HG03460 (cell line): ENCODE measurements around the gene DNAJC12.
"Not testable (repeated sequence)": the region's sequence is repeated elsewhere in the genome, so short reads cannot be mapped to it uniquely, and the experiment has no call there.

ENCODE experiments used
- ATAC-seq: cut with Tn5 transposase; IDR thresholded peaks from one replicate; pipeline ENCODE4 v1.9.1; 2021; ENCODE audit not compliant: unreplicated experiment

DNAJC12 gene

DNA sequence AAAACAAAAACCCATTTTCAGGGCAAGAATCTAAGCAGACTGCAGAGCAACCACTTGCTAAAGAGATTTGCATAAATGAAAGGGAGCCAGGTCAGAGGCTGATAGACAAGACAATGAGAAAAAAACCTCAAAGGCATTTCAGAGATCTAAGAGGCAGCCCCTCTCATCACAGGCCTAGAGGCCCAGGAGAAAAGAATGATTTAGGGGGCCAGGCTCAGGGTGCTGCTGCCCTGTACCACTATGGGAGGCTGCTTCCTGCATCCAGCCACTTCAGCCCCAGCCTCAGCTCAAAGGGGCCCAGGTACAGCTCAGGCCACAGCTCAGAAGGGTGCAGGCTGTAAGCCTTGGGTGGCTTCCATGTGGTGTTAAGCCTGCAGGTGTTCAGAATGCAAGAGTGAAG, 3.7 kb upstream of the DNAJC12 start:
- ATAC-seq: no peak

DNA sequence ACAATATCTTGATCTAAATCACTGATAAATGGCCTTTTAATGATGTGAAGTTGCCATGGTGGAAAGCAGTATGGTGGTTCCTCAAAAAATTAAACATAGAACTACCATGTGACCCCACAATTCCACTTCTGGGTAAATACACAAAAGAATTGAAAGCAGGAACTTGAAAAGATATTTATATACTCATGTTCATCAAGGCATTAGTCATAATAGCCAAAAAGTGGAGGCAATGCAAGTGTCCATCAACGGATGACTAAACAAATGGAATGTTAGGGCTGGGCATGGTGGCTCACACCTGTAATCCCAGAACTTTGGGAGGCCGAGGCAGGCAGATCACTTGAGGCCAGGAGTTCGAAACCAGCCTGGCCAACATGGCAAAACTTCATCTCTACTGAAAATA, 2.0 kb upstream of the DNAJC12 start:
- ATAC-seq: no peak

DNA sequence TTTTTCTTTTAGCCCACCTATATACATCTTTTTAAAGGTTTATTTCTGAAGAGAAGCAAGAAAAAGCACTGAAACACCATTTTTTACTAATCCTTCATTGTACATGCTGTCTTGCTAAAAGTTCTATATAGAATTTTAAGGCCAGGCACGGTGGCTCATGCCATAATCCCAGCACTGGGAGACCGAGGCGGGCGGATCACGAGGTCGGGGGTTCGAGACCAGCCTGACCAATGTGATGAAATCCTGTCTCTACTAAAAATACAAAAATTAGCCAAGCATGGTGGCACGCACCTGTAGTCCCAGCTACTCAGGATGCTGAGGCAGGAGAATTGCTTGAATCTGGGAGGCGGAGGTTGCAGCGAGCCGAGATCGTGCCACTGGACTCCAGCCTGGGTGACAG, 1.5 kb upstream of the DNAJC12 start:
- not testable (repeated sequence) for ATAC-seq

DNA sequence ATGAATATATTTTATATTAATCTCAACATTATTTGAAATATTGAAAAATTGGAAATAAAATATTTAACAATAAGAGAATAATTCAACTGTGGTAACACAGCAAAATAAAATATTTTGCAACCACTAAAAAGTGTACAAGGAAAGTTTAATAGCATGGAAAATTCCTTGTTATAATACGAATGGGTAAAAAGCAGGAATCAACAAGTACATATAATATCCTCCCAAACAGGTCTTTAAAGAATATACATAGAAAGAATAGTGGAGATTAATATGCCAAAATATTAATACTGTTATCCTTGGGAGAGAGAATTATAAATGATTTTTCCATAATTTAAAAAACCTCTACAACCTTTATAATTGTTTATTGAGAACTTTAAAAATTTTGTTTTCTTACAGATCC, 1.0 kb downstream of the DNAJC12 start:
- no peak for ATAC-seq

DNA sequence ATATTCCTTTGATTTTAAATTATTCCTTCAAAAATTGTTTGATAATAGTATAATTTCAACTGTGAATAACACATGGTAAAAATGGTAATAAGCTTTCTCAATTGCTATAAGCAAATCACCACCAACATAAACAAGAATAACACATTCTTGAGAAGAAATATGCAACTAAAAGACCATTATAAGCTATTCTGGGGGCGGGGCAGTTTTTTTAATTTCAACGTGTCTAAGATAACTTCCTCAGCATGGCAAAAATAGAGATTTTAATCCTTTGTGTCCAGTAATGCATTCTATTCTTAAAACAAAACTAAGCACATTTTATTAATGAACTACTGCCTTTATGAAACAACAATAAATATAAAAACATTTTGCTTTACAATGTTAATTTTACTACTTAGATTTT, 1.5 kb downstream of the DNAJC12 start:
- no peak for ATAC-seq

DNA sequence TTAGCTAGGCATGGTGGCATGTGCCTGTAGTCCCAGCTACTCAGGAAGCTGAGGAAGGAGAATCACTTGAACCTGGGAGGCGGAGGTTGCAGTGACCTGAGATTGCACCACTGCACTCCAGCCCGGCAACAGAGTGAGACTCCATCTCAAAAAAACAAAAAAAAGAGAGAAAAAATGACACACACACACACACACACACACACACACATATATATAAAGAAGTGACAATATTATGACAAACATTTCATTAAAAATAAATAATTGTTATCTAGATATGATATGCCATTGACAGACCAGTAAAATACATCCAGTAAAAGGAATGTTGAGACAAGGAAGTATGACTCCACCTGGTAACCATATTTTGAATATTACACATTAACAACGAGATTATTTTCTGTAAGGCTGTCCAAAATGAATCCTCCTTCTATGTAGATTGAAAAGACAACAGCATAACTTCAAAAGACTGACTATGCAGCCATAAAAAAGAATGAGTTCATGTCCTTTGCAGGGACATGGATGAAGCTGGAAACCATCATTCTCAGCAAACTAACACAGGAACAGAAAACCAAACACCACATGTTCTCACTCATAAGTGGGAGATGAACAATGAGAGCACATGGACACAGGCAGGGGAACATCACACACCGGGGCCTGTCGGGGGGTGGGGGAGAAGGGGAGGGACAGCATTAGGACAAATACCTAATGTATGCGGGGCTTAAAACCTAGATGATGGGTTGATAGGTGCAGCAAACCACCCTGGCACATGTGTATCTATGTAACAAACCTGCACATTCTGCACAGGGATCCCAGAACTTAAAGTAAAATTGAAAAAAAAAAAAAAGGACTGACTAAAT, 2.2 kb downstream of the DNAJC12 start:
- not testable (repeated sequence) for ATAC-seq

DNA sequence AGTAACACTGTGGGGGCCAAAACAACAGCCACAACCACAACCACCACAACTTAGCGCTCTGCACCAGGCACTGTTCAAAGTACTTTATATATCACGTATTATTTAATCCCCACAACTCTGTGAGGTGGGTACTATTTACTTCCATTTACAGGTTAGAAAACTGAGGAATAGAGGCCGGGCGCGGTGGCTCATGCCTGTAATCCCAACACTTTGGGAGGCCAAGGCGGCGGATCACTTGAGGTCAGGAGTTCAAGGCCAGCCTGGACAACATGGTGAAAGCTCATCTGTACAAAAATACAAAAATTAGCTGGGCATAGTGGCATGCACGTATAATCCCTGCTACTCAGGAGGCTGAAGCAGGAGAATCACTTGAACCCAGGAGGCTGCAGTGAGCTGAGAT, 3.6 kb downstream of the DNAJC12 start:
- no peak for ATAC-seq

DNA sequence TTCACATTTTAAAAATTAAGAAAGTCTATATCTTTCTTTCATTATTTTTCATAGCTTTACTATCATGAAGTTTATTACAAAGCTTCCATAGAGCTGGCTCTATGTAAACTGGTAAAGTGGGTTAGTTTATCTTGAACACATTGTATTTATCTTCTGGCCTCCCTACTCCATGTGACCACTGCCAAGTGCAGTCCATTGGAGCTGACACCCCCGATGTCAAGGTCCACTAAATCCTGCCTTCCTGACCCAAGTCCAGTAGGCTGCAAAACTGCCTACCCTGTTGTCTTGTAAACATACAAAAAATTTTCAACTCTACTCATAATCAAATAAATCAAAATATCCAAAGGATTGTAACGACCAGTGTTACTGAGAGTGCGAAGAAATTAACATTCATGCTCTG, 10.2 kb downstream of the DNAJC12 start:
- no peak for ATAC-seq

DNA sequence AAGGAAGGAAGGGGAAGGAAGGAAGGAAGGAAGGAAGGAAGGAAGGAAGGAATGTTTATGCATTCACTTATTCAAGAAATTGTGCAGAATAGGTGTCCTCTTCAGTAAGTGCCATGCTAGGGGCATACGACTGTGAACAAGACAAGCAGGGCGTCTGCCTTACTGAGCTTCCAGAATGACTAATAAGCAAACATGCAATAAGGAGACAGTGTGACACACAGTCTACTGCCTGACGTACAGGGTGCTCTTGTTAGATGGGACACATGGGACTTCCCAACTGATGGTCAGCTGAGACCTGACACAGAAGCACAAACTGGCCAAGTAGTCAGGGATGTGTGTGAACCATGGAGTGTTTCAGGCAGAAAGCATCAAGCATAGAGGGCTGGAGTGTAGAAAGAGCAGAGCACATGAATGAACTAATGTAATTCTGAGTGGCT, 18.2 kb downstream of the DNAJC12 start:
- no peak for ATAC-seq

DNA sequence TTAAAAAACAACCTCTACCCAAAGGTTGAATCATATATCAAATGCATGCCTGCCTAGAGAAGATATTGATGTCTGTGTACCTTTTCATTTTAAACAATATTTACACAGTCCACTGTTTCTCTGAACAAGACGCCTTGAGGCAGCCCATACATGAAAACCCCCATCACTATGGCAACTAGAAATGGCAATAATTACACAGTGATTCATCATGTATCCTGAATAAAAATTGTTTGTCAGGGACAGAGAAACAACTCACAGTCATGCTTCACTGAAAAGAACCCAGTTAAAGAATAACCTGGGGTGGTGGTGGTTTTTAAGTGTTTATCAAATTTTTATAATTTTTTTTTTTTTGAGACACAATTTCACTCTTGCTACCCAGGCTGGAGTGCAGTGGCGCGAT, 19.7 kb downstream of the DNAJC12 start:
- ATAC-seq: no peak

DNA sequence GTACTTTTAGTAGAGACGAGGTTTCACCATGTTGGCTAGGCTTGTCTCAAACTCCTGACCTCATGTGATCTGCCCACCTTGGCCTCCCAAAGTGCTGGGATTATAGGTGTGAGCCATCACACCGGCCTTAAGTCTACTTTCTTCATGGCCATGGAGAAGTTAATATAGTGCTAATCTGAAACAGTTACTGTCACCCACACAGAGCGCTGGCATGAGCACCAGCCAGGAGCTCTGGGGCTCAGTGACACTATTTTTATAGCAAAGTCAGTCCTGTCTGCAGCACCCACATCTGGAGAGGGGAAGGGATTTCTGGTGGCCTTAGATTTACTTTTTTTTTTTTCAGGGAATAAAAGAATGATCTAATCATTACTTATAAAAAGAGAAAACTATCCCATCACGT, 21.3 kb downstream of the DNAJC12 start:
- ATAC-seq: no peak

DNA sequence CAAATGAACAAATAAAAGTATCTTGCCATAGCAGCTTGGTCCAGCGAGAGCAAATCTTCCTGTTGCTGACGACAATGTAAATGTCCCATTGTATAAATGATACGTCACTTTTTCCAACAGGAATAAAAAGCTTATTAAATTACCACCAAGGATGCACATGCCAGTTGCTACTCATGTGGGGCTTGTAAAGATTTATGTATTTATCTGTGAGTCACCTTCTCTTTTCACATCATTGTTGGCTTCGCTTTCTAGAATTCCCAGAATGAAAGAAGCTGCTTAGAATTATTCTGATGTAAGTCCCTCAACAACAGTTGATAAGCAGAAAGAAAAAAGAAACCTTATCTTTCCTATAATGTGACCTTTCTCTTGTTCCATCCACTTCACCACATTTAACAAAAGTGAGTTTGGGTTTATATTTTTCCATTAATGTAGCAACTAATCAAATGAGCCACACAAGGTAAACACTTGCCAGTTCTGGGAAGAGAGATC, 22.4 kb downstream of the DNAJC12 start:
- no peak for ATAC-seq

DNA sequence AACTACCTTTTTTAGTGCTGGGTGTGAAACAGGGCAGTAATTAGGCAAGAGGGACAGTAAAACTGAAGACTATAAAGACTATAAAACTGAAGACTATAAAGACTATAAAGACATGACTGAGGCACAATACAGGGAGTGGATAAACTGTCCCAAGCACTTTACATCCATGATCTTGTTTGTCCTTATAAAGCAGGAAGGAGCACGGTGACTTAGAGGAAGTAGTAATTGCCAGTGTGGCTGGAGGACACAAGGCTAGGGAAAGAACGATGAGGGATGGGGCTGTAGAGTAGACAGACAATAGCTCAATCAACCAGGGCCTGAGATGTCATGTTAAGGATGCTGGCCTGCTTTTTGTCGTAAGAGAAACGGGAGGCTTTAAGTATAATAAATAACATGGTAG, 26.0 kb downstream of the DNAJC12 start:
- no peak for ATAC-seq

DNA sequence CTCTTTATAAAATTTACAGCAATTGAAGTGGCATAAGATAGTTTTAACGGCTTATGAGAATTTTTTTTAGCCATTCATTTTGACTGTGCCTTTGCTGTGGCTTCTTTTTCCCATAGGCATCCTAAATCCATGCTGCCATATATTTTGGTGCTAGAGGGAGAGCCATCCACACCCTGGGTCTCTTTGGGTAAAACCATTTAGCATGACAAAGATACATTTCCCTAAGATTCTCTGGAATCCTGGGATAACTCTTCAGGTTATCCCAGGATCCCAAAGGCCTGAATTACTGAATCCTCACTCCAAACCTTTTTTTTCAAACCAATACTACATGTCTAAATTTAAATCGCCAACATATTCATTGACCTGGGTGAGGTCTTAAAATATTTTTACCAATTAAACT, 28.9 kb downstream of the DNAJC12 start:
- no peak for ATAC-seq

DNA sequence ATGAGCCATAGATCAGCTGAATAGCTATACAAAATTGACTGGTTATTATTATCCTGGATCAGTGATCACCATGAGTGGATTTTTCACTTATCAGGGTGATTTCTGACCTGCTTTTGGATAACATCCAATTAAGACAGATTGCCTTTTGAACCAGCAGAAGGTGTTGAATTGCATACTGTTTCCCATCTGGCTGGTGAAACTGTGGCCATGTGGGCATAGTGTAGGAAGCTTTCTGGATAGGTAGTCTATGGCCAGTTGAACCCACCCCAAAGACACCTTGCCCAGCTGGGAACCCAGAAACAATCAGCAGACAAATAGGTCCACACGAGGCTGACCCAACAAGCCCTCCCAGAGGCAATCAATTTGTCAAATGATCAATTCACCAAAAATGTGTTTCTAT, 29.3 kb downstream of the DNAJC12 start:
- ATAC-seq: no peak

DNA sequence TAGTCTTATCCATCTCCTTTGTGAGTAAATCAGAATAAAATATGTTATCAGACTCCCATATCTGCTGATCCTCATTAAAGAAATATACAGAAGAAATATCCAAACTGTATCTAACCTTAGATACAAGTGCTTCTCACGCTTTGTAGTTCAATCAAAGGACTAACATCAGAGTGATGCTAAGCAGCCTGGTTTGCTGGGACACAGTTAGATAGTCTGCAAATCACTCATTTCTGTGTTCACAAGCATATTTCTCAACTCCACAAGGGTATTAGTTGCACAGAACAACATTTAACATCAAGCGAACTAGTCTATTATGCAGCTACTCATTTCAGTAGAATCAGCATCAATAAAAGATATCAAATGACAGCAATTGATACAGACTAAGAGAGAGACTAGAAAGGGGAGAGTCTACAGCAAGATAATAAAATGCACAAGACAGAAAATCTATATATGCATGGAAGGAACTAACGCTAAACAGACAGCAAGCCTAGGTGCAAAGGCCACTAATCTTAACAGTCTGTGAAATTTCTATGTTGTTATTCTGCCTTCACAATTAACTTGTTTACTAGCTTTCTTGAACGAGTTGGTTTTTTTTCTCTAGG, 30.0 kb downstream of the DNAJC12 start:
- no peak for ATAC-seq

DNA sequence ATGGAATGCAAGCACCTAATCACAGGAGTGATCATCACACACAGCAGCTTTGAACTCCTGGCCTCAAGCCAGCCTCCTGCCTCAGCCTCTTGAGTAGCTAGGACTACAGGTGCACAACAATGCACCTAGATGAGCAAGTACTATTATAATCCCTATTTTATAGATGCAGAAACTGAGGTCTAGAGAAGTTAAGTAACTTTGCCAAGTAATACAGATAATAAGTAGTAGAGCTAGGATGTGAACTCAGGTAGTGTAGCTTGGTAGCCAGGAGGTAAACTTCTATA, 33.7 kb downstream of the DNAJC12 start:
- no peak for ATAC-seq

DNA sequence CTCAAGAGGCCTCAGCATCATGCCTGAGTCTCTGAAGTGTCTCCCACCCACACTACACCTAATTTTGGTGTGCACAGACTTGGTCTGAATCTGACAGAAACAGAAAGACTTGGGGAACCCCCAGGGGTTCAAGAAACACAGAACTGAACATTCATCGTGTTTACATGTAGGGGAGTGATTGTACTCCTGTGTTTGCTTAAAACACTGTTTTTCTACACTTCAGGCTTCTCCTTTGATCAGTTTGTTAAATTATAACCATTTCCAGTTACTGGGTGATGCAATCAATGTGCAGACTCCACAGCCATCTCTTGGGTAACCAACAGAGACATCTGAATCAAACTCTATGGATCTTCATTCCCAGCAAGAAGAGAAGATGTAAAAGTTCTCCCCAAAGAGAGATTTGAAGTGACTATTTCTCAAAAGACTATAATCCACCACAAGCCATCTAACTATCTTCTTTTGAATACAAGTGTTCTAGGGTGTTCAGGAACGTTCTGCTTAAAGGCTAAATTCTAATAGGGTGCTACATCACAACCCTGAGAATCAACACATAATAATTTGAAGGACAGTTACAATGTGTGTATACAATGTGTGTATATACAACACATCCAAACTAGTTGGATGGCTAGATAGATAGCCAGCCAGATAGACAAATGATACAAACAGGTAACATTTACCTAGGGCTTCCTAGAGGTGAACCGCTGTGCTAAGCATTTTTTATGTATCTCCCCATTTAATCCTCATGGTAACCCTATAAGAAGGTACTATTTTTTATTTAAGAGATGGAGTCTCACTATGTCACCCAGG, 34.2 kb downstream of the DNAJC12 start:
- ATAC-seq: peak; percentile 64

DNA sequence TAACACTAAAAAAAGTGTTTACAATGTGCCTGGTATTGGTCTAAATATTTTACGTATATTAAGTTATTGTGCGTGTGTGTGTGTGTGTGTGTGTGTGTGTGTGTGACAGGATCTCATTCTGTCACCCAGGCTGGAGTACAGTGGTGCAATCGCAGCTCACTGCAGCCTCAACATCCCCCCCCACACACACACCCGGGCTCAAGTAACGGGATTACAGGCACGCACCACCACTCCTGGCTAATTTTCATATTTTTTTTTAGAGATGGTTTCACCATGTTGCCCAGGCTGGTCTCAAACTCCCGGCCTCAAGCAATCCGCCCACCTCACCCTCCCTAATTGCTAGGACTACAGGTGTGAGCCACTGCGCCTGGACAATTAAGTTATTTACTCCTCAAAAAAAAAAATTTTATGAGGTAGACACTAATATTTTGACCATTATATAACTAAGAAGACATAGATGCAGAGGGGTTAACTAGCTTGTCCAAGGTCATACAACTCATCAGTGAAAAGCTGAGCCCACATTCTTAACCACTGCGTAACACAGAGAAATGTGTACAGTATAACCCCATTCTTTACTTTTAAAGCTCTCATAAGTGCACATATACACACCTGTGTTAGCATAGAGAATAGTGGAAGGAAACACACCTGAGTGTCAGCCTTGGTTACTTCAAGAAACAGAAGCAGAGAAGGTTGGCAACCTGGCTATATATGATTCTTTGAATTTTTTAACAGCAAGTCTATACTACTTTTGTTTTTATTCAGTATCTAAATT, 35.0 kb downstream of the DNAJC12 start:
- ATAC-seq: peak; percentile 31

DNA sequence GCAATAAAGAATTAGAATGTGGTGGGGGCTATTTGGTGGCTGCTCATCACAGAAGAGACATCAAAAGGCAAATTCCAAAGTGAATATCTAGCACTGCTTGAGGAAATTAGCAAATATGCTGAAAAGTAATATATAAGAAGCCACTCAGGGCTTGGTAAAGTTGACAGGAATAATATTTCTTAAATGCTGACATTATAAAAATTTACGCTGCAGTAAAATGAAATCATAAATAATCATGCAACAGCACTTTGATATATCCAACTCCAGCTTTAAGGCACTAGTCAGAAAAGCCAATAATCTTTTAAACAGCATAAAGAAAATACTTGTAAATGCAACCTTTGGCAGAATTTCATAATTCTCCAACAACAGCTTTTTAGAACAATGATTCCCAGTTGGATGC, 36.9 kb downstream of the DNAJC12 start:
- ATAC-seq: no peak

DNA sequence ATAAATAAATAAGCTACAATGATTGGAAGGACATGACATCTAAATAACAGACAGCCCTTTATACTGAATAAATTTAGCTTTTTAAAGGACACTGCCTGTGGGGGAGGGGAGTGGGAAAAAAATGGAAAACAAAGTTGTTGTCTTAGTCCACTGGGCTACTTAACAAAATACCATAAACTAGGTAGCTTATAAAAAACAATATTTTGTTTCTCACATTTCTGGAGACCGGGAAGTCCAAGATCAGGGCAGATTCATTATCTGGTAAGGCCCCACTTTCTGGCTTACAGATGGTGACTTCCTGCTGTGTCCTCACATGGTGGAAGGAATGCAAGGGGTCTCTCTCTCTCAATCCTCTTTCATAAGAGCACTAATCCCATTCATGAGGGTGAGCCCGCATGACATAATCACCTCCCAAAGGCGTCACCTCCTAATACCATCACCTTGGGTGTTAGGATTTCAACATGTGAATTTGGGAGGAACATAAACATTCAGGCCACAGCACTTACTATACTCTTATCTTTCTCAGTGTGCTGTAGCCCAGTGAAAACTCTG, 43.0 kb downstream of the DNAJC12 start:
- no peak for ATAC-seq
